Activated CD4-positive, alpha-beta memory T cell treated with anti-CD3 and anti-CD28 coated beads, Interleukin-2, amount 10 ng/mL, durations not matched to agents 7 days and 5 days (primary cell): ENCODE results near the gene BCL2L13. TPM values are rescaled to one million over a fixed set of nuclear protein-coding genes. Genes with fewer than 3 reads are reported as not detected.
"Not testable (repeated sequence)": the region's sequence is repeated elsewhere in the genome, so short reads cannot be mapped to it uniquely, and the experiment has no call there.

Experiments used
- CTCF ChIA-PET: fragments of 350-600 bp; sonication (Branson Sonifier 250); formaldehyde crosslinking; loops from one replicate; lab custom pipeline; 2021; ENCODE audit warnings: antibody characterized with exemption, inconsistent platforms; lab: Charles Lee
- POLR2A ChIA-PET: fragments of 350-600 bp; sonication (Branson Sonifier 250); formaldehyde crosslinking; loops from one replicate; lab custom pipeline; 2021; ENCODE audit warnings: antibody characterized with exemption; lab: Charles Lee
- DNase-seq: peaks from one replicate; pipeline ENCODE4 v3.0.0-alpha.2; 2020
- H3K27ac Mint-ChIP-seq: one replicate; pipeline ENCODE4 v1.8.0; 2021; ENCODE audit warnings: mild to moderate bottlenecking, mixed read lengths
- H3K27me3 Mint-ChIP-seq: one replicate; pipeline ENCODE4 v1.8.0; 2021; ENCODE audit warnings: mixed read lengths
- H3K36me3 Mint-ChIP-seq: one replicate; pipeline ENCODE4 v1.8.0; 2021; ENCODE audit warnings: low read depth, mixed read lengths
- H3K4me1 Mint-ChIP-seq: one replicate; pipeline ENCODE4 v1.8.0; 2021; ENCODE audit warnings: mixed read lengths
- H3K4me3 Mint-ChIP-seq: one replicate; pipeline ENCODE4 v1.8.0; 2021; ENCODE audit warnings: mild to moderate bottlenecking, mixed read lengths
- H3K9me3 Mint-ChIP-seq: one replicate; pipeline ENCODE4 v1.8.0; 2021; ENCODE audit warnings: mixed read lengths
- total RNA-seq, 2 experiments: library from RNA; stranded (reverse); gene quantifications; one replicate each; pipeline ENCODE4 v1.2.3, GENCODE V29; 2021

Gene BCL2L13
- total RNA-seq, 2 experiments from 2014 or later, result 29.4 to 30.4 TPM

- CTCF ChIA-PET, result no interaction called here
- H3K36me3 Mint-ChIP-seq, result peaks cover 14% of the 10 kb centered on the region
- POLR2A ChIA-PET, result no interaction called here
- H3K27ac Mint-ChIP-seq, result no peak overlapping the region
- no peak overlapping the region for H3K4me3 Mint-ChIP-seq
- H3K9me3 Mint-ChIP-seq, result no peaks in the 10 kb centered on the region
- peaks cover 39% of the 10 kb centered on the region for H3K4me1 Mint-ChIP-seq
- no peak for DNase-seq
- H3K27me3 Mint-ChIP-seq, result no peaks in the 10 kb centered on the region
Observed at GRCh38 chr22:17641269-17641668, 2.7 kb downstream of the BCL2L13 start.

- CTCF ChIA-PET, H3K4me3 Mint-ChIP-seq, DNase-seq, H3K9me3 Mint-ChIP-seq, H3K27ac Mint-ChIP-seq, H3K27me3 Mint-ChIP-seq: not testable (repeated sequence)
- peaks cover 39% of the 10 kb centered on the region for H3K4me1 Mint-ChIP-seq
- POLR2A ChIA-PET, result interaction anchor here (0.7 kb wide), 1 partner anchor 930 kb away, joined by 3 read pairs; no protein-coding TSS in a partner anchor
- peaks cover 14% of the 10 kb centered on the region for H3K36me3 Mint-ChIP-seq
Observed at GRCh38 chr22:17642357-17642756, 3.8 kb downstream of the BCL2L13 start.

GRCh38 chr22:17647452-17647851 is 8.9 kb downstream of the BCL2L13 start:
- Mint-ChIP-seq H3K4me3 (no peak overlapping the region), H3K9me3 (no peaks in the 10 kb centered on the region), H3K4me1 (peaks cover 6% of the 10 kb centered on the region), H3K36me3 (peaks cover under 1% of the 10 kb centered on the region), H3K27ac (no peak overlapping the region), H3K27me3 (no peaks in the 10 kb centered on the region)
- no peak for DNase-seq
- POLR2A ChIA-PET, result no interaction called here
- CTCF ChIA-PET, result no interaction called here

- ChIA-PET CTCF (no interaction called here), POLR2A (no interaction called here)
- H3K9me3 Mint-ChIP-seq, result no peaks in the 10 kb centered on the region
- peaks cover under 1% of the 10 kb centered on the region for H3K4me1 Mint-ChIP-seq
- H3K27me3 Mint-ChIP-seq, result no peaks in the 10 kb centered on the region
- H3K4me3 Mint-ChIP-seq, result no peak overlapping the region
- H3K27ac Mint-ChIP-seq, result no peak overlapping the region
- no peaks in the 10 kb centered on the region for H3K36me3 Mint-ChIP-seq
- DNase-seq, result no peak
Observed at GRCh38 chr22:17647991-17648390, 9.4 kb downstream of the BCL2L13 start.

GRCh38 chr22:17648569-17648968 is 10.0 kb downstream of the BCL2L13 start:
- ChIA-PET POLR2A (no interaction called here), CTCF (no interaction called here)
- no peak overlapping the region for H3K27ac Mint-ChIP-seq
- no peak for DNase-seq
- H3K9me3 Mint-ChIP-seq, result no peaks in the 10 kb centered on the region
- H3K4me1 Mint-ChIP-seq, result no peaks in the 10 kb centered on the region
- H3K27me3 Mint-ChIP-seq, result no peaks in the 10 kb centered on the region
- H3K36me3 Mint-ChIP-seq, result no peaks in the 10 kb centered on the region
- no peak overlapping the region for H3K4me3 Mint-ChIP-seq

- Mint-ChIP-seq H3K27me3 (no peaks in the 10 kb centered on the region), H3K4me1 (no peaks in the 10 kb centered on the region), H3K9me3 (no peaks in the 10 kb centered on the region), H3K4me3 (no peak overlapping the region), H3K36me3 (peaks cover 8% of the 10 kb centered on the region), H3K27ac (no peak overlapping the region)
- POLR2A ChIA-PET, result interaction anchor here (0.5 kb wide), 1 partner anchor 16 kb away, joined by 3 read pairs; the partner anchor contains the start of gene BCL2L13
- CTCF ChIA-PET, result no interaction called here
- DNase-seq, result no peak
Observed at GRCh38 chr22:17655289-17655688, 16.7 kb downstream of the BCL2L13 start.

GRCh38 chr22:17656870-17657395 is 18.4 kb downstream of the BCL2L13 start:
- CTCF ChIA-PET, result no interaction called here
- Mint-ChIP-seq H3K9me3 (no peaks in the 10 kb centered on the region), H3K36me3 (peaks cover 10% of the 10 kb centered on the region), H3K4me3 (no peak overlapping the region), H3K27ac (no peak overlapping the region), H3K27me3 (no peaks in the 10 kb centered on the region), H3K4me1 (no peaks in the 10 kb centered on the region)
- POLR2A ChIA-PET, result no interaction called here
- DNase-seq, result no peak

GRCh38 chr22:17664414-17665055 is 26.0 kb downstream of the BCL2L13 start:
- no peaks in the 10 kb centered on the region for H3K4me1 Mint-ChIP-seq
- H3K4me3 Mint-ChIP-seq, result no peak overlapping the region
- DNase-seq, result no peak
- ChIA-PET CTCF (no interaction called here), POLR2A (no interaction called here)
- H3K36me3 Mint-ChIP-seq, result peaks cover 32% of the 10 kb centered on the region
- H3K27me3 Mint-ChIP-seq, result no peaks in the 10 kb centered on the region
- H3K27ac Mint-ChIP-seq, result no peak overlapping the region
- peaks cover 5% of the 10 kb centered on the region for H3K9me3 Mint-ChIP-seq

GRCh38 chr22:17665248-17665647 is 26.7 kb downstream of the BCL2L13 start:
- H3K4me1 Mint-ChIP-seq, result no peaks in the 10 kb centered on the region
- ChIA-PET POLR2A (no interaction called here), CTCF (no interaction called here)
- peaks cover 30% of the 10 kb centered on the region for H3K36me3 Mint-ChIP-seq
- DNase-seq, result no peak
- no peak overlapping the region for H3K4me3 Mint-ChIP-seq
- no peak overlapping the region for H3K27ac Mint-ChIP-seq
- H3K27me3 Mint-ChIP-seq, result no peaks in the 10 kb centered on the region
- H3K9me3 Mint-ChIP-seq, result peaks cover 5% of the 10 kb centered on the region

GRCh38 chr22:17665854-17666253 is 27.3 kb downstream of the BCL2L13 start:
- H3K27ac Mint-ChIP-seq, result no peak overlapping the region

GRCh38 chr22:17671521-17672092 is 33.0 kb downstream of the BCL2L13 start:
- DNase-seq, H3K27me3 Mint-ChIP-seq, H3K36me3 Mint-ChIP-seq, H3K4me1 Mint-ChIP-seq, CTCF ChIA-PET, H3K27ac Mint-ChIP-seq, H3K9me3 Mint-ChIP-seq, POLR2A ChIA-PET, H3K4me3 Mint-ChIP-seq: not testable (repeated sequence)

More at GRCh38 chr22:17665854-17666253, 27.3 kb downstream of the BCL2L13 start:
- H3K9me3 Mint-ChIP-seq, result peaks cover 5% of the 10 kb centered on the region
- peaks cover 27% of the 10 kb centered on the region for H3K36me3 Mint-ChIP-seq
- CTCF ChIA-PET, result no interaction called here
- no peaks in the 10 kb centered on the region for H3K4me1 Mint-ChIP-seq
- H3K4me3 Mint-ChIP-seq, result no peak overlapping the region
- no peaks in the 10 kb centered on the region for H3K27me3 Mint-ChIP-seq
- no peak for DNase-seq
- POLR2A ChIA-PET, result no interaction called here

- Mint-ChIP-seq H3K4me3 (no peak overlapping the region), H3K9me3 (no peaks in the 10 kb centered on the region), H3K27me3 (no peaks in the 10 kb centered on the region), H3K27ac (no peak overlapping the region), H3K36me3 (peaks cover 4% of the 10 kb centered on the region), H3K4me1 (peaks cover 3% of the 10 kb centered on the region)
- POLR2A ChIA-PET, result no interaction called here
- CTCF ChIA-PET, result no interaction called here
- no peak for DNase-seq
Observed at GRCh38 chr22:17672417-17672991, 33.9 kb downstream of the BCL2L13 start.

- Mint-ChIP-seq H3K4me1 (peaks cover 6% of the 10 kb centered on the region), H3K9me3 (no peaks in the 10 kb centered on the region), H3K4me3 (no peak overlapping the region), H3K36me3 (peaks cover 4% of the 10 kb centered on the region), H3K27ac (no peak overlapping the region), H3K27me3 (no peaks in the 10 kb centered on the region)
- POLR2A ChIA-PET, result no interaction called here
- CTCF ChIA-PET, result no interaction called here
- no peak for DNase-seq
Observed at GRCh38 chr22:17674152-17674551, 35.6 kb downstream of the BCL2L13 start.
